Liver (tissue), 9 donors: ENCODE data around the gene OR2AT4. TPM values are rescaled to one million over a fixed set of nuclear protein-coding genes. Genes with fewer than 3 reads are reported as not detected.

ENCODE experiments used
- DNase-seq: peaks from one replicate; pipeline ENCODE4 v3.0.0-alpha.2; 2017; ENCODE audit warnings: low spot score
- H3K27ac ChIP-seq, 2 donors: one replicate each; pipeline ENCODE4 v1.7.0; 2013; ENCODE audit warnings: inconsistent platforms in 2 of 2, low read length in 2 of 2, control low read depth in 1 of 2, low read depth in 1 of 2, mild to moderate bottlenecking in 1 of 2
- H3K27me3 ChIP-seq, 4 donors: one replicate each; pipeline versions ENCODE4 v1.6.1 to v1.7.0; 2013; ENCODE audit warnings: low read length in 3 of 4, inconsistent platforms in 1 of 4, mild to moderate bottlenecking in 1 of 4, moderate library complexity in 1 of 4; ENCODE audit not compliant: control insufficient read depth in 4 of 4, insufficient read depth in 4 of 4
- H3K36me3 ChIP-seq, 4 donors: one replicate each; pipeline versions ENCODE4 v1.6.1 to v1.7.0; 2013; ENCODE audit warnings: low read length in 3 of 4, mild to moderate bottlenecking in 3 of 4, low read depth in 1 of 4, moderate library complexity in 1 of 4; ENCODE audit not compliant: control insufficient read depth in 4 of 4, insufficient read depth in 3 of 4
- H3K4me1 ChIP-seq, 4 donors: one replicate each; pipeline versions ENCODE4 v1.6.1 to v1.7.0; 2013; ENCODE audit warnings: low read length in 3 of 4, mild to moderate bottlenecking in 3 of 4, moderate library complexity in 1 of 4; ENCODE audit not compliant: control insufficient read depth in 4 of 4, insufficient read depth in 4 of 4
- H3K4me3 ChIP-seq, 3 donors: one replicate each; pipeline versions ENCODE4 v1.6.1 to v1.7.0; 2013; ENCODE audit warnings: low read length in 3 of 3, control low read depth in 1 of 3, low read depth in 1 of 3, mild to moderate bottlenecking in 1 of 3
- H3K9ac ChIP-seq, 2 donors: one replicate each; pipeline ENCODE4 v1.7.0; 2013; ENCODE audit warnings: low read length in 2 of 2, mild to moderate bottlenecking in 2 of 2, moderate library complexity in 2 of 2, control low read depth in 1 of 2, low read depth in 1 of 2
- H3K9me3 ChIP-seq, 4 donors: one replicate each; pipeline versions ENCODE4 v1.6.1 to v1.7.0; 2013; ENCODE audit warnings: low read length in 3 of 4; ENCODE audit not compliant: control insufficient read depth in 4 of 4
- EGR1 ChIP-seq, 2 donors: IDR thresholded peaks; 2 replicates each; pipeline ENCODE4 v1.6.1; 2016 to 2018; ENCODE audit warnings: antibody characterized with exemption in 2 of 2, low read depth in 2 of 2
- FOXA1 ChIP-seq: IDR thresholded peaks from 2 replicates; pipeline ENCODE4 v1.6.1; 2016; ENCODE audit warnings: antibody characterized with exemption
- FOXA2 ChIP-seq: IDR thresholded peaks from 2 replicates; pipeline ENCODE4 v1.6.1; 2016; ENCODE audit warnings: antibody characterized with exemption
- GABPA ChIP-seq, 2 donors: IDR thresholded peaks in 1 of 2; conservative IDR thresholded peaks in 1 of 2; 2 replicates each; pipeline ENCODE4 v1.6.1; 2016; ENCODE audit warnings: antibody characterized with exemption in 2 of 2, mild to moderate bottlenecking in 1 of 2, moderate library complexity in 1 of 2
- HNF4G ChIP-seq: IDR thresholded peaks from 2 replicates; pipeline ENCODE4 v1.6.1; 2016; ENCODE audit warnings: antibody characterized with exemption
- JUND ChIP-seq, 2 donors: IDR thresholded peaks; 2 replicates each; pipeline ENCODE4 v1.6.1; 2016; ENCODE audit warnings: antibody characterized with exemption in 2 of 2
- NR2F2 ChIP-seq: IDR thresholded peaks from 2 replicates; pipeline ENCODE4 v1.6.1; 2016; ENCODE audit warnings: antibody characterized with exemption
- RAD21 ChIP-seq, 2 donors: IDR thresholded peaks; 2 replicates each; pipeline ENCODE4 v1.6.1; 2016; ENCODE audit warnings: antibody characterized with exemption in 2 of 2, mild to moderate bottlenecking in 2 of 2
- RXRA ChIP-seq, 2 donors: IDR thresholded peaks; 2 replicates each; pipeline ENCODE4 v1.6.1; 2017 to 2018; ENCODE audit warnings: antibody characterized with exemption in 2 of 2, mild to moderate bottlenecking in 1 of 2
- SP1 ChIP-seq: IDR thresholded peaks from 2 replicates; pipeline ENCODE4 v1.6.1; 2018; ENCODE audit warnings: antibody characterized with exemption, mild to moderate bottlenecking
- YY1 ChIP-seq: IDR thresholded peaks from 2 replicates; pipeline ENCODE4 v1.6.1; 2016; ENCODE audit warnings: antibody characterized with exemption, mild to moderate bottlenecking
- WGBS: extraction: QIAGEN DNeasy Blood & Tissue Kit; methylation state at CpG from one replicate; pipeline ENCODE4 v1.1.7; 2013; 5-methylcytosine and 5-hydroxymethylcytosine counted together
- polyA plus RNA-seq, 2 donors: library from polyadenylated mRNA; stranded (reverse) in 1 of 2; unstranded in 1 of 2; fragments of 200-250 nt in 1 of 2; fragments of >200 nt in 1 of 2; fragmentation: Nextera tagmentation in 1 of 2; extraction: Ambion mirVana in 1 of 2; gene quantifications; one replicate each; pipeline versions ENCODE4 v1.2.1 to v1.2.3, GENCODE V29; 2013 to 2015
- total RNA-seq, 2 donors: library from RNA; depleted of rRNA; stranded (reverse); fragments of >200 nt; gene quantifications; one replicate each; pipeline ENCODE4 v1.2.3, GENCODE V29; 2014
- TF ChIP-seq, protein P1 (sequence below): IDR thresholded peaks from 2 replicates; pipeline ENCODE4 v1.6.1; 2016; ENCODE audit warnings: antibody characterized with exemption, mild to moderate bottlenecking
- TF ChIP-seq, protein P2 (sequence below): fragments of 150-350 bp; IDR thresholded peaks from 2 replicates; pipeline ENCODE4 v1.5.1; 2017; ENCODE audit warnings: improper control_type of control experiment, low read depth, low read length; ENCODE audit not compliant: missing input control
- TF ChIP-seq, protein P3 (sequence below): IDR thresholded peaks from 2 replicates; pipeline ENCODE4 v1.6.1; 2016; ENCODE audit warnings: antibody characterized with exemption
- TF ChIP-seq, protein P4 (sequence below): IDR thresholded peaks from 2 replicates; pipeline ENCODE4 v1.6.1; 2016; ENCODE audit warnings: antibody characterized with exemption
- TF ChIP-seq, protein P5 (sequence below): IDR thresholded peaks from 2 replicates; pipeline ENCODE4 v1.6.1; 2016; ENCODE audit warnings: antibody characterized with exemption
- donor health status: healthy.
- donor health status: healthy.
- donor health status: healthy.
- donor health status: healthy.
- donor health status: healthy.

The OR2AT4 gene
- total and polyA plus RNA-seq, 4 donors = not detected

DNA sequence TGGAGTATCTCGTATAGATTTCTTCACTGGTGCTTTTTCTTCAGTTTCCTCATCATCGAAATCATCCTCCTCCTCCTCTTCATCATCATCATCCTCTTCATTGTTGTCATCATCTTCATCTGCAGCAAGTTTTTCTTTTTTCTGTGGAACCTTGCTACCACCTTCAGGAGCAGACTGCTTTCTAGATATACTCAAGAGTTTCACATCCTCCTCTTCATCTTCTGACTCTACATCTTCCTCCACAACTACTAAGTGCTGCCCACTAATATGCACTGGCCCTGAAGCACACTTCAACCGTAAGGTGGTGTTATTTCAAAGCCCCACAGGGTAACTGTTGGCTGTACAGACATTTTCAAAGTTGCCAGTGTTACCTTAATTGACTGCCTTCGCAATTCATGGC, 17.1 kb downstream of the OR2AT4 start (continued):
- TF ChIP-seq, protein P1, sequence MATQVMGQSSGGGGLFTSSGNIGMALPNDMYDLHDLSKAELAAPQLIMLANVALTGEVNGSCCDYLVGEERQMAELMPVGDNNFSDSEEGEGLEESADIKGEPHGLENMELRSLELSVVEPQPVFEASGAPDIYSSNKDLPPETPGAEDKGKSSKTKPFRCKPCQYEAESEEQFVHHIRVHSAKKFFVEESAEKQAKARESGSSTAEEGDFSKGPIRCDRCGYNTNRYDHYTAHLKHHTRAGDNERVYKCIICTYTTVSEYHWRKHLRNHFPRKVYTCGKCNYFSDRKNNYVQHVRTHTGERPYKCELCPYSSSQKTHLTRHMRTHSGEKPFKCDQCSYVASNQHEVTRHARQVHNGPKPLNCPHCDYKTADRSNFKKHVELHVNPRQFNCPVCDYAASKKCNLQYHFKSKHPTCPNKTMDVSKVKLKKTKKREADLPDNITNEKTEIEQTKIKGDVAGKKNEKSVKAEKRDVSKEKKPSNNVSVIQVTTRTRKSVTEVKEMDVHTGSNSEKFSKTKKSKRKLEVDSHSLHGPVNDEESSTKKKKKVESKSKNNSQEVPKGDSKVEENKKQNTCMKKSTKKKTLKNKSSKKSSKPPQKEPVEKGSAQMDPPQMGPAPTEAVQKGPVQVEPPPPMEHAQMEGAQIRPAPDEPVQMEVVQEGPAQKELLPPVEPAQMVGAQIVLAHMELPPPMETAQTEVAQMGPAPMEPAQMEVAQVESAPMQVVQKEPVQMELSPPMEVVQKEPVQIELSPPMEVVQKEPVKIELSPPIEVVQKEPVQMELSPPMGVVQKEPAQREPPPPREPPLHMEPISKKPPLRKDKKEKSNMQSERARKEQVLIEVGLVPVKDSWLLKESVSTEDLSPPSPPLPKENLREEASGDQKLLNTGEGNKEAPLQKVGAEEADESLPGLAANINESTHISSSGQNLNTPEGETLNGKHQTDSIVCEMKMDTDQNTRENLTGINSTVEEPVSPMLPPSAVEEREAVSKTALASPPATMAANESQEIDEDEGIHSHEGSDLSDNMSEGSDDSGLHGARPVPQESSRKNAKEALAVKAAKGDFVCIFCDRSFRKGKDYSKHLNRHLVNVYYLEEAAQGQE = no peak
- no peak for TF ChIP-seq NR2F2

DNA sequence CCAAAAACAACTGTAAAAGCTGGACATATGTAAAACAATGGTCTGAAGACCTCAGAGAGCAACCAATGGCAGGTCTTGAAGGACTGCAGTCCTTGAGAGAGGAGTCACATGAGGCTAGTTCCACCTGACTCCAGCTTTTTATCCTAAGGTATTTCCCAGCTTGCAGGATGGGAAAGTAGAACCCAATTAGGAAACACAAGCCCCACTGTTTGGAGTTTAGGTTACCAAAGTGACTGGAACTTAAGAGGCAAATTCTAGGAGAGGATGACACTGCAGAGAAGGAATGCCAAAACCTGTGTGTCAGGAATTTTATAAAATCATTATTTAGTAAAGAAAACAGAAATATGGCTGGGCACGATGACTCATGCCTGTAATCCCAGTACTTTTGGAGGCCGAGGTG, 18.4 kb downstream of the OR2AT4 start:
- Histone ChIP-seq H3K27me3 (no peaks in the 10 kb centered on the region), H3K36me3 (no peaks in the 10 kb centered on the region), H3K9ac (no peak overlapping the region), H3K9me3 (no peaks in the 10 kb centered on the region), H3K4me1 (no peaks in the 10 kb centered on the region), H3K27ac (no peak overlapping the region), H3K4me3 (no peak overlapping the region)
- TF ChIP-seq, protein P2, sequence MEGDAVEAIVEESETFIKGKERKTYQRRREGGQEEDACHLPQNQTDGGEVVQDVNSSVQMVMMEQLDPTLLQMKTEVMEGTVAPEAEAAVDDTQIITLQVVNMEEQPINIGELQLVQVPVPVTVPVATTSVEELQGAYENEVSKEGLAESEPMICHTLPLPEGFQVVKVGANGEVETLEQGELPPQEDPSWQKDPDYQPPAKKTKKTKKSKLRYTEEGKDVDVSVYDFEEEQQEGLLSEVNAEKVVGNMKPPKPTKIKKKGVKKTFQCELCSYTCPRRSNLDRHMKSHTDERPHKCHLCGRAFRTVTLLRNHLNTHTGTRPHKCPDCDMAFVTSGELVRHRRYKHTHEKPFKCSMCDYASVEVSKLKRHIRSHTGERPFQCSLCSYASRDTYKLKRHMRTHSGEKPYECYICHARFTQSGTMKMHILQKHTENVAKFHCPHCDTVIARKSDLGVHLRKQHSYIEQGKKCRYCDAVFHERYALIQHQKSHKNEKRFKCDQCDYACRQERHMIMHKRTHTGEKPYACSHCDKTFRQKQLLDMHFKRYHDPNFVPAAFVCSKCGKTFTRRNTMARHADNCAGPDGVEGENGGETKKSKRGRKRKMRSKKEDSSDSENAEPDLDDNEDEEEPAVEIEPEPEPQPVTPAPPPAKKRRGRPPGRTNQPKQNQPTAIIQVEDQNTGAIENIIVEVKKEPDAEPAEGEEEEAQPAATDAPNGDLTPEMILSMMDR = no peak
- TF ChIP-seq JUND (IDR thresholded peaks at IDR 0.05) (no peak), RXRA (IDR thresholded peaks at IDR 0.05) (no peak), FOXA2 (no peak), GABPA (IDR thresholded peaks at IDR 0.05 in 1 of 2, conservative IDR thresholded peaks at IDR 0.05 in 1 of 2) (no peak), FOXA1 (no peak), RAD21 (IDR thresholded peaks at IDR 0.05) (no peak), NR2F2 (no peak), SP1 (no peak), EGR1 (IDR thresholded peaks at IDR 0.05; ENCODE audit: low read depth in 2 of 2) (no peak), HNF4G (no peak), YY1 (no peak)
- TF ChIP-seq, protein P1 = no peak
- TF ChIP-seq, protein P3, sequence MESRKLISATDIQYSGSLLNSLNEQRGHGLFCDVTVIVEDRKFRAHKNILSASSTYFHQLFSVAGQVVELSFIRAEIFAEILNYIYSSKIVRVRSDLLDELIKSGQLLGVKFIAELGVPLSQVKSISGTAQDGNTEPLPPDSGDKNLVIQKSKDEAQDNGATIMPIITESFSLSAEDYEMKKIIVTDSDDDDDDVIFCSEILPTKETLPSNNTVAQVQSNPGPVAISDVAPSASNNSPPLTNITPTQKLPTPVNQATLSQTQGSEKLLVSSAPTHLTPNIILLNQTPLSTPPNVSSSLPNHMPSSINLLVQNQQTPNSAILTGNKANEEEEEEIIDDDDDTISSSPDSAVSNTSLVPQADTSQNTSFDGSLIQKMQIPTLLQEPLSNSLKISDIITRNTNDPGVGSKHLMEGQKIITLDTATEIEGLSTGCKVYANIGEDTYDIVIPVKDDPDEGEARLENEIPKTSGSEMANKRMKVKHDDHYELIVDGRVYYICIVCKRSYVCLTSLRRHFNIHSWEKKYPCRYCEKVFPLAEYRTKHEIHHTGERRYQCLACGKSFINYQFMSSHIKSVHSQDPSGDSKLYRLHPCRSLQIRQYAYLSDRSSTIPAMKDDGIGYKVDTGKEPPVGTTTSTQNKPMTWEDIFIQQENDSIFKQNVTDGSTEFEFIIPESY = no peak
- TF ChIP-seq, protein P4, sequence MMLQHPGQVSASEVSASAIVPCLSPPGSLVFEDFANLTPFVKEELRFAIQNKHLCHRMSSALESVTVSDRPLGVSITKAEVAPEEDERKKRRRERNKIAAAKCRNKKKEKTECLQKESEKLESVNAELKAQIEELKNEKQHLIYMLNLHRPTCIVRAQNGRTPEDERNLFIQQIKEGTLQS = no peak
- TF ChIP-seq, protein P5, sequence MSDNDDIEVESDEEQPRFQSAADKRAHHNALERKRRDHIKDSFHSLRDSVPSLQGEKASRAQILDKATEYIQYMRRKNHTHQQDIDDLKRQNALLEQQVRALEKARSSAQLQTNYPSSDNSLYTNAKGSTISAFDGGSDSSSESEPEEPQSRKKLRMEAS = no peak
- DNase-seq = no peak
- 88% methylated on average over 2 of the region's 2 CpGs for WGBS
